Fibroblast of lung (primary cell): Measurements from ENCODE around the gene XIRP2.

Experiments
- EZH2 ChIP-seq: IDR thresholded peaks from 2 replicates; pipeline ENCODE4 v1.5.1; 2012; ENCODE audit warnings: low read length, control low read depth, mild to moderate bottlenecking; ENCODE audit errors: missing control alignments
- TF ChIP-seq, protein P1 (sequence below), 2 donors: IDR thresholded peaks in 1 of 2; conservative IDR thresholded peaks in 1 of 2; 1 replicate in 1 of 2; 2 replicates in 1 of 2; pipeline ENCODE4 v1.5.1; 2011 to 2012; ENCODE audit warnings: low read length in 2 of 2, control low read depth in 1 of 2, inconsistent platforms in 1 of 2, low read depth in 1 of 2, mild to moderate bottlenecking in 1 of 2

DNA sequence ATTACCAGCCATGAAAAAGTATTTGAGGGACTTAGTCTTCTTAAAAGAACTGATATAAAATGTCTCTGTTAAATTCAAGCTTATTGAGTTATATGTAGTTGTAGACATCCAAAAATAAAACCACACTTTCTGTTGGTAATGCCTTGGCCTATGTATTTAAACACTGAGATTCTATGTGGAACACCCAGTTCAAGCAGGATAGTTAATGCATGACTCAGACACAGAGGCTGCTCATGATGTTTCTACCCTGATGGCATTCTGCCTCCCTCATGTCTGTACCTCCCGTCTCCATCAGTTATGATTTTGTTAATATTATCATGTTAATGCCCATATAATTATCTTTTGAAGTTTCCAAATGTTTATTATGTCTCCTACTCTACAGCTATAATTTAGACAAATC is 164.5 kb downstream of the XIRP2 start:
- TF ChIP-seq, protein P1, sequence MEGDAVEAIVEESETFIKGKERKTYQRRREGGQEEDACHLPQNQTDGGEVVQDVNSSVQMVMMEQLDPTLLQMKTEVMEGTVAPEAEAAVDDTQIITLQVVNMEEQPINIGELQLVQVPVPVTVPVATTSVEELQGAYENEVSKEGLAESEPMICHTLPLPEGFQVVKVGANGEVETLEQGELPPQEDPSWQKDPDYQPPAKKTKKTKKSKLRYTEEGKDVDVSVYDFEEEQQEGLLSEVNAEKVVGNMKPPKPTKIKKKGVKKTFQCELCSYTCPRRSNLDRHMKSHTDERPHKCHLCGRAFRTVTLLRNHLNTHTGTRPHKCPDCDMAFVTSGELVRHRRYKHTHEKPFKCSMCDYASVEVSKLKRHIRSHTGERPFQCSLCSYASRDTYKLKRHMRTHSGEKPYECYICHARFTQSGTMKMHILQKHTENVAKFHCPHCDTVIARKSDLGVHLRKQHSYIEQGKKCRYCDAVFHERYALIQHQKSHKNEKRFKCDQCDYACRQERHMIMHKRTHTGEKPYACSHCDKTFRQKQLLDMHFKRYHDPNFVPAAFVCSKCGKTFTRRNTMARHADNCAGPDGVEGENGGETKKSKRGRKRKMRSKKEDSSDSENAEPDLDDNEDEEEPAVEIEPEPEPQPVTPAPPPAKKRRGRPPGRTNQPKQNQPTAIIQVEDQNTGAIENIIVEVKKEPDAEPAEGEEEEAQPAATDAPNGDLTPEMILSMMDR (conservative IDR thresholded peaks at IDR 0.05 in 1 of 2, IDR thresholded peaks at IDR 0.05 in 1 of 2; ENCODE audit: low read depth in 1 of 2, low read length in 2 of 2), result no peak
- no peak for TF ChIP-seq EZH2
